Measurements from ENCODE around the gene PAFAH2. TPM values are rescaled to one million over a fixed set of nuclear protein-coding genes. Genes with fewer than 3 reads are reported as not detected.

The PAFAH2 gene
- total RNA-seq, 3 donors from 2014 or later (not counting 1 experiment from before 2014, with no cell fraction given): 39.0 to 95.1 (median 68.6) TPM

DNA sequence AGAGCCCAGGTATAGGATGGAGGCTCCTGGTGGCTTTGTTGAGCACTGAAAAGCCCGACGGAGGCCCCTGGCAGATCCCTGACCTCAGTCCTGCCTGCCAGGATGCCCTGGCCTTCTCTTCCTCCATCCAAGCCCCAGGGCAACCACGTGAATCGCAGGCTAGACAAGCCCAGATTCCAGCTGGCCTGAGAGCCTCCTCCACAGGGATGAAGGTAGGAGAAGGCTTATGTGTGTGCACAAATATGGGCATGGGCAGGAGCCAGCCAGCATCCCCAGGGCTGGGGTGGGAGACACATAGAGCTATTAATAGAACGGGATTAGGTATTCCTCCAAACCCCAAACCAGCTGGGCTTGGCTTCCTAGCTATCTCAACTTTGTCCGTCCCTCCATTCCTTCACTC, 19.7 kb upstream of the PAFAH2 start:
- no peaks in the 10 kb centered on the region for H3K9me3 ChIP-seq (ENCODE audit: control insufficient read depth, insufficient read depth, low read length)
- TF ChIP-seq, protein P1, sequence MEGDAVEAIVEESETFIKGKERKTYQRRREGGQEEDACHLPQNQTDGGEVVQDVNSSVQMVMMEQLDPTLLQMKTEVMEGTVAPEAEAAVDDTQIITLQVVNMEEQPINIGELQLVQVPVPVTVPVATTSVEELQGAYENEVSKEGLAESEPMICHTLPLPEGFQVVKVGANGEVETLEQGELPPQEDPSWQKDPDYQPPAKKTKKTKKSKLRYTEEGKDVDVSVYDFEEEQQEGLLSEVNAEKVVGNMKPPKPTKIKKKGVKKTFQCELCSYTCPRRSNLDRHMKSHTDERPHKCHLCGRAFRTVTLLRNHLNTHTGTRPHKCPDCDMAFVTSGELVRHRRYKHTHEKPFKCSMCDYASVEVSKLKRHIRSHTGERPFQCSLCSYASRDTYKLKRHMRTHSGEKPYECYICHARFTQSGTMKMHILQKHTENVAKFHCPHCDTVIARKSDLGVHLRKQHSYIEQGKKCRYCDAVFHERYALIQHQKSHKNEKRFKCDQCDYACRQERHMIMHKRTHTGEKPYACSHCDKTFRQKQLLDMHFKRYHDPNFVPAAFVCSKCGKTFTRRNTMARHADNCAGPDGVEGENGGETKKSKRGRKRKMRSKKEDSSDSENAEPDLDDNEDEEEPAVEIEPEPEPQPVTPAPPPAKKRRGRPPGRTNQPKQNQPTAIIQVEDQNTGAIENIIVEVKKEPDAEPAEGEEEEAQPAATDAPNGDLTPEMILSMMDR (IDR thresholded peaks at IDR 0.05): no peak
- 92% methylated on average over 5 of the region's 6 CpGs for WGBS (ENCODE audit: insufficient coverage)
- Mint-ChIP-seq H3K27me3 (ENCODE audit: low read depth in 2 of 2) (peaks cover 0 to 10% of the 10 kb centered on the region in 2 donors), H3K36me3 (no peaks in the 10 kb centered on the region), H3K27ac (no peak overlapping the region), H3K4me1 (peaks cover 5 to 8% of the 10 kb centered on the region in 2 donors), H3K9me3 (no peaks in the 10 kb centered on the region), H3K4me3 (no peak overlapping the region)
- no peak for ATAC-seq
- H3K4me3 ChIP-seq (ENCODE audit: low read length): no peak overlapping the region
- no peak for DNase-seq
- intact Hi-C loops (cut with micrococcal nuclease): no loop called here
- no peaks in the 10 kb centered on the region for H3K27me3 ChIP-seq (ENCODE audit: control insufficient read depth, insufficient read depth, low read length)
- no peaks in the 10 kb centered on the region for H3K36me3 ChIP-seq (ENCODE audit: control insufficient read depth, insufficient read depth, low read length)
- no peak overlapping the region for H3K27ac ChIP-seq (ENCODE audit: low read length)
- H3K4me1 ChIP-seq (ENCODE audit: control insufficient read depth, insufficient read depth, low read length): peaks cover 6% of the 10 kb centered on the region

GRCh38 chr1:26016953-26017545, 19.2 kb upstream of the PAFAH2 start:
- Mint-ChIP-seq H3K9me3 (no peaks in the 10 kb centered on the region), H3K27ac (no peak overlapping the region), H3K4me1 (peaks cover 5 to 8% of the 10 kb centered on the region in 2 donors), H3K36me3 (no peaks in the 10 kb centered on the region), H3K27me3 (ENCODE audit: low read depth in 2 of 2) (peaks cover 0 to 10% of the 10 kb centered on the region in 2 donors), H3K4me3 (no peak overlapping the region)
- H3K27ac ChIP-seq (ENCODE audit: low read length): no peak overlapping the region
- no peak overlapping the region for H3K4me3 ChIP-seq (ENCODE audit: low read length)
- H3K4me1 ChIP-seq (ENCODE audit: control insufficient read depth, insufficient read depth, low read length): peaks cover 6% of the 10 kb centered on the region
- DNase-seq (peak in 1 of 2 donors; percentile 39), ATAC-seq (peak; percentile 37 to 55 (median 54))
- no peaks in the 10 kb centered on the region for H3K36me3 ChIP-seq (ENCODE audit: control insufficient read depth, insufficient read depth, low read length)
- TF ChIP-seq, protein P1 (IDR thresholded peaks at IDR 0.05): no peak
- intact Hi-C loops (cut with micrococcal nuclease): no loop called here
- no peaks in the 10 kb centered on the region for H3K27me3 ChIP-seq (ENCODE audit: control insufficient read depth, insufficient read depth, low read length)
- 34% methylated on average over 6 of the region's 6 CpGs for WGBS (ENCODE audit: insufficient coverage)
- H3K9me3 ChIP-seq (ENCODE audit: control insufficient read depth, insufficient read depth, low read length): no peaks in the 10 kb centered on the region

GRCh38 chr1:26016258-26016952, 18.5 kb upstream of the PAFAH2 start:
- Histone ChIP-seq H3K4me3 (ENCODE audit: low read length) (no peak overlapping the region), H3K4me1 (ENCODE audit: control insufficient read depth, insufficient read depth, low read length) (peaks cover 6% of the 10 kb centered on the region), H3K27ac (ENCODE audit: low read length) (no peak overlapping the region), H3K9me3 (ENCODE audit: control insufficient read depth, insufficient read depth, low read length) (no peaks in the 10 kb centered on the region), H3K36me3 (ENCODE audit: control insufficient read depth, insufficient read depth, low read length) (no peaks in the 10 kb centered on the region), H3K27me3 (ENCODE audit: control insufficient read depth, insufficient read depth, low read length) (no peaks in the 10 kb centered on the region)
- intact Hi-C loops (cut with micrococcal nuclease): no loop called here
- H3K9me3 Mint-ChIP-seq: no peaks in the 10 kb centered on the region
- WGBS (ENCODE audit: insufficient coverage): 76% methylated on average over 10 of the region's 10 CpGs
- TF ChIP-seq, protein P1 (IDR thresholded peaks at IDR 0.05): no peak
- DNase-seq (no peak), ATAC-seq (no peak)
- H3K27me3 Mint-ChIP-seq (ENCODE audit: low read depth in 2 of 2): peaks cover 0 to 10% of the 10 kb centered on the region in 2 donors
- peaks cover 5 to 8% of the 10 kb centered on the region in 2 donors for H3K4me1 Mint-ChIP-seq
- no peaks in the 10 kb centered on the region for H3K36me3 Mint-ChIP-seq
- no peak overlapping the region for H3K4me3 Mint-ChIP-seq
- H3K27ac Mint-ChIP-seq: no peak overlapping the region

All from natural killer cell (primary cell).